Fibroblast of pulmonary artery (primary cell): Measurements from ENCODE around the gene TNMD.

Experiments
- DNase-seq: peaks from one replicate; pipeline ENCODE4 v3.0.0-alpha.2; 2010; ENCODE audit warnings: low read depth
- H3K4me3 ChIP-seq: replicated peaks from 2 replicates; pipeline ENCODE4 v1.5.1; 2011; ENCODE audit warnings: low read depth, mild to moderate bottlenecking, control low read depth, low read length, moderate library complexity
- TF ChIP-seq, protein P1 (sequence below): IDR thresholded peaks from 2 replicates; pipeline ENCODE4 v1.5.1; 2011; ENCODE audit warnings: mild to moderate bottlenecking, control low read depth, low read length, inconsistent platforms; ENCODE audit errors: missing control alignments

Gene TNMD

DNA sequence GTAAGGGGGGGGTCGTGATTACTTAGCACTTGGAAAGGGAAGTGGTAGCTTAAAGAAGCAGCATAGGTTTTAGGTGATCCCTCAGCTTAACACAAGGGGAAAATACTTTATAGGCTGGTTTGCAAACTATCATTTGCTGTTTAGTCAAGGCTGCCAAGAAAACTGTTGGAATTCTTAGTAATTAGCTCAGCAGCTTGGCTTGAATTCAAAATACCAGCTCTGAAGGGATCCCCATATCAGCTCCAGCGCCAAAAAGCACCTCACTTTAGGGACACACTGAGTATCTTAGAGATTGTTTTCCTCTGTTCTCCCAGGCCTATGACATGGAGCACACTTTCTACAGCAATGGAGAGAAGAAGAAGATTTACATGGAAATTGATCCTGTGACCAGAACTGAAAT lies 8.8 kb downstream of the TNMD start:
- no peak for DNase-seq
- TF ChIP-seq, protein P1, sequence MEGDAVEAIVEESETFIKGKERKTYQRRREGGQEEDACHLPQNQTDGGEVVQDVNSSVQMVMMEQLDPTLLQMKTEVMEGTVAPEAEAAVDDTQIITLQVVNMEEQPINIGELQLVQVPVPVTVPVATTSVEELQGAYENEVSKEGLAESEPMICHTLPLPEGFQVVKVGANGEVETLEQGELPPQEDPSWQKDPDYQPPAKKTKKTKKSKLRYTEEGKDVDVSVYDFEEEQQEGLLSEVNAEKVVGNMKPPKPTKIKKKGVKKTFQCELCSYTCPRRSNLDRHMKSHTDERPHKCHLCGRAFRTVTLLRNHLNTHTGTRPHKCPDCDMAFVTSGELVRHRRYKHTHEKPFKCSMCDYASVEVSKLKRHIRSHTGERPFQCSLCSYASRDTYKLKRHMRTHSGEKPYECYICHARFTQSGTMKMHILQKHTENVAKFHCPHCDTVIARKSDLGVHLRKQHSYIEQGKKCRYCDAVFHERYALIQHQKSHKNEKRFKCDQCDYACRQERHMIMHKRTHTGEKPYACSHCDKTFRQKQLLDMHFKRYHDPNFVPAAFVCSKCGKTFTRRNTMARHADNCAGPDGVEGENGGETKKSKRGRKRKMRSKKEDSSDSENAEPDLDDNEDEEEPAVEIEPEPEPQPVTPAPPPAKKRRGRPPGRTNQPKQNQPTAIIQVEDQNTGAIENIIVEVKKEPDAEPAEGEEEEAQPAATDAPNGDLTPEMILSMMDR: no peak
- no peak overlapping the region for H3K4me3 ChIP-seq

DNA sequence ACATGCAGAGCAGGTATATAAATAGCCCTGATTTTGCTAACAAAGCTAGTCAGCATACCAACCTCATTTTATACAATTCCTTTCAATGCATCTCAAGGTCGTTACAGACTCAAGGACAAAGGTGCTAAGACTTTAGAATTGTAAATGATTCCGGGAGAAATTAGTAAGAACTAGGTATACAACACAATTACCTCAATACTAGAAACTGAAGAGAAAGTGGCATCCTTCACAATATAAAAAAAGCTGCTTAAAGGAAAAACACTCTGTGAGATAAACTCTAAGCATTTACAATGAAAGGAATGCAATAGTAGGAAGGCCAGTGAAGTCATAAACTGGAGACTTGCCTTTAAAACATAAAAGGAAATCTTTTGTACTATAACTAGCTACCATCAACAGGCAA lies 11.9 kb downstream of the TNMD start:
- no peak overlapping the region for H3K4me3 ChIP-seq
- TF ChIP-seq, protein P1: no peak
- DNase-seq: no peak

DNA sequence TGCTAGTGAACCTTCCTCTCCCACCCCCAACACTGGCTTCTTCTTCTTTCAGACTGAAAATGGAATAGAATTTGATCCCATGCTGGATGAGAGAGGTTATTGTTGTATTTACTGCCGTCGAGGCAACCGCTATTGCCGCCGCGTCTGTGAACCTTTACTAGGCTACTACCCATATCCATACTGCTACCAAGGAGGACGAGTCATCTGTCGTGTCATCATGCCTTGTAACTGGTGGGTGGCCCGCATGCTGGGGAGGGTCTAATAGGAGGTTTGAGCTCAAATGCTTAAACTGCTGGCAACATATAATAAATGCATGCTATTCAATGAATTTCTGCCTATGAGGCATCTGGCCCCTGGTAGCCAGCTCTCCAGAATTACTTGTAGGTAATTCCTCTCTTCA lies 14.7 kb downstream of the TNMD start:
- no peak overlapping the region for H3K4me3 ChIP-seq
- DNase-seq: no peak
- TF ChIP-seq, protein P1: no peak

DNA sequence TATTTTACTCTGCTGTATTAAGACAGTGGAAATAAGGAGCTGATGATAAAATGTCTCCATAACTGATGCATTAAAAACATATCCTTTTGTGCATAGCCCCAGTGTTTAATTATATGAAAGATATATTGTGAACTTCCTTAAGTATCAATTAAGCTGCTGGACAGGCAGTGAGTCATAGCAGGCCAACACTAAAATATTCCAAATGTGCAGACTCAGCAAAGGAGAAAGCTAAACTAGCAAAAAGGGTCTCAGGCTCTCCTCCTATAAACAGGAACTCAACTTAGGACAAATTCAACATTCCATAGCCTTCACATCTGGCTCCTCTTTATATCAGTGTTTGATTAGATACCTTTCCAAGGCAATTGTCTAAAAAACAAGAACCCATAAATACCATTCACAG lies 15.6 kb downstream of the TNMD start:
- no peak for DNase-seq
- TF ChIP-seq, protein P1: no peak
- H3K4me3 ChIP-seq: no peak overlapping the region

DNA sequence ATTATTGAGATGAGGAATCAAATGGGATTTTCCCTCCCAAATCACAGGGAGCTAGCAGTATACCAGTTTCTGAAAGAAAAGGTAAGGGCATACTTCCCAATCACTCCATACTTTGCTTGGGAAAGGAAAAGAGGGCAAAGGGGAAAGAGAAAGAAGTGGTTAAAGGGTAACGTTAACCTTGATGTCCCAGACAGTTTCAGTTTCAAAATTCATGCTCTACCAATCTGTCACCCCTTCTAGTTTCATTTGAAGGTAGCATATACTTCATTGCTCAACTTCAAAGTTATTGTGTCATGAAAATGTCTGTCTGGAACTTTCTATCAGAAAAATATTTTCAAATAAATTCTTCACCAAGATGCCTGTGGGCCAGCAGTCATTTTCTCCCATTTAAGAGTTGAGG lies 16.0 kb downstream of the TNMD start:
- TF ChIP-seq, protein P1: no peak
- no peak overlapping the region for H3K4me3 ChIP-seq
- no peak for DNase-seq

DNA sequence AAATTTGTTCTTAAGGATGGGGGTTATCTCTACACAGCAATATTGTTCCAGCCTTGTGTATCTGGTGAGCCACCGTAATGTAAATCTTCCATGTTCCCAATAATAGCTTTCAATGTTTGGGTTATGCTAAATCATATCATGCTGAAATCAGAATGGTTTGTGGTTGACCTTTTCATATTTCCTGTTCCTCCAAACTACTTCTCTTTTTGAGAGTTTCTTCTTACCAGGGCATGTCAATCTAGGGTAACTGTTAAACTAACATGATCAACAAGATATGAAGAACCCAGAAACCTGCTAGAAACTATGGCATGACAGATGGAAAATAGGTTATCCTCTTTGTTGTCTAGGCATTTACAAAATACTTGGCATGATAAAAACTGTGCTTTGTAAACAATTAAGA lies 22.0 kb downstream of the TNMD start:
- no peak overlapping the region for H3K4me3 ChIP-seq
- TF ChIP-seq, protein P1: no peak
- no peak for DNase-seq

DNA sequence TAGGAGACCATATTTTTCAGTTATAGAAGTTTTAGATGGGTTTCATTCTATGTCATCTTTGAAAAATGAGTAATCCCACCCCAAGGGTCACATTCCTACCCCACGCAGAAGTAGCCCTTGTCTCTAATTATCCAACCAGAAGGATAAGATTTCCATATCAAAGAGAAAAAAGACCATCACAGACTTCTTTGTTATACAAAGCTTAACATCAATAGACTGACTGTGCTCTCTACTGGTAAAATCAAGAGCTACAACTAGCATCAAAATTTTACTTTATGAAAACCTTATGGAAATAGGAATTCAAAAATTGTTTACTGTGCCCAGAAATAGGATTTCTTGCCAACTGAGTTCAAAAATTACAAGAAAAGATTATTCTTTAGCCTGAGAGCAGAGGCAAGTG lies 24.9 kb downstream of the TNMD start:
- no peak overlapping the region for H3K4me3 ChIP-seq
- TF ChIP-seq, protein P1: no peak
- DNase-seq: peak; percentile 3
